HepG2 (cell line): ENCODE data around the gene ECPAS. TPM values are rescaled to one million over a fixed set of nuclear protein-coding genes. Genes with fewer than 3 reads are reported as not detected.

Experiments
- ATAC-seq: fragments of 200-7000 bp; cut with Tn5 transposase; 3 replicates; pipeline ENCODE4 v1.9.1; 2020; ENCODE audit warnings: mild to moderate bottlenecking, moderate library complexity
- BruUV-seq: library from RNA; stranded (reverse); fragments of 400-500 nt; replicated peaks from 2 replicates; lab custom pipeline; 2021; lab: Mats Ljungman, UMichigan
- CTCF ChIA-PET: fragments of 300-600 bp; formaldehyde crosslinking; extraction: SDS; loops from one replicate; lab custom pipeline; 2021; ENCODE audit warnings: low total read pairs, inconsistent platforms, low intra/inter-chr PET ratio; lab: Yijun Ruan, JAX
- POLR2A ChIA-PET: fragments of 350-600 bp; sonication (Branson Sonifier 250); formaldehyde crosslinking; loops from one replicate; lab custom pipeline; 2020; ENCODE audit warnings: antibody characterized with exemption, inconsistent platforms; lab: Yijun Ruan, JAX
- DNase-seq: peaks from one replicate; pipeline ENCODE4 v3.0.0-alpha.2; 2015; ENCODE audit warnings: low spot score
- FAIRE-seq: peaks from 3 replicates; lab custom pipeline; 2011; peaks lifted over from hg19 to GRCh38; lab: Jason Lieb, UNC
- H2AFZ ChIP-seq: one replicate; pipeline ENCODE4 v1.6.1; 2011; ENCODE audit warnings: low read length, inconsistent platforms
- H3K27ac ChIP-seq: fragments of 300-600 bp; 3 replicates; pipeline ENCODE4 v1.8.0; 2011; ENCODE audit warnings: mixed run types, mild to moderate bottlenecking, mixed read lengths, low read length, inconsistent platforms; ENCODE audit not compliant: insufficient read depth; ENCODE audit errors: extremely low read length
- H3K27me3 ChIP-seq, 2 experiments: fragments of 200-600 bp in 1 of 2; 2 replicates in 1 of 2; 3 replicates in 1 of 2; pipeline versions ENCODE4 v1.6.0 to v1.8.0; 2011; ENCODE audit warnings: low read length in 2 of 2, mild to moderate bottlenecking in 2 of 2, moderate library complexity in 2 of 2, inconsistent platforms in 1 of 2; ENCODE audit not compliant: insufficient read depth in 2 of 2, control insufficient read depth in 1 of 2
- H3K36me3 ChIP-seq, 2 experiments: fragments of 200-600 bp in 1 of 2; replicated peaks in 1 of 2; 2 replicates in 1 of 2; 3 replicates in 1 of 2; pipeline versions ENCODE4 v1.5.1 to v1.8.0; 2011; ENCODE audit warnings: low read length in 2 of 2, inconsistent platforms in 1 of 2; ENCODE audit not compliant: insufficient read depth in 2 of 2, control insufficient read depth in 1 of 2
- H3K4me1 ChIP-seq: 2 replicates; pipeline ENCODE4 v1.5.1; 2012; ENCODE audit warnings: low read length, inconsistent platforms; ENCODE audit not compliant: insufficient read depth
- H3K4me2 ChIP-seq: 2 replicates; pipeline ENCODE4 v1.6.0; 2011; ENCODE audit warnings: low read depth, low read length, inconsistent platforms
- H3K4me3 ChIP-seq, 3 experiments: fragments of 200-600 bp in 1 of 3; sonication (generic), shearing (Covaris generic) in 1 of 3; replicated peaks in 1 of 3; 2 replicates each; pipeline ENCODE4 v1.5.1; 2011 to 2016; ENCODE audit warnings: low read length in 3 of 3, inconsistent platforms in 2 of 3, low read depth in 2 of 3, mild to moderate bottlenecking in 2 of 3, control low read depth in 1 of 3, mixed read lengths in 1 of 3; ENCODE audit not compliant: insufficient read depth in 1 of 3
- H3K79me2 ChIP-seq: one replicate; pipeline ENCODE4 v1.6.1; 2011; ENCODE audit warnings: low read length, inconsistent platforms; ENCODE audit not compliant: insufficient read depth
- H3K9ac ChIP-seq: 2 replicates; pipeline ENCODE4 v1.6.0; 2011; ENCODE audit warnings: mild to moderate bottlenecking, low read depth, low read length, inconsistent platforms; ENCODE audit not compliant: insufficient read depth
- H3K9me3 ChIP-seq: 2 replicates; pipeline ENCODE4 v1.5.1; 2012; ENCODE audit warnings: mild to moderate bottlenecking, low read length
- H4K20me1 ChIP-seq: 2 replicates; pipeline ENCODE4 v1.6.0; 2011; ENCODE audit warnings: inconsistent platforms, mild to moderate bottlenecking, low read length, moderate library complexity; ENCODE audit not compliant: insufficient read depth
- BCL6 ChIP-seq: IDR thresholded peaks from 2 replicates; pipeline ENCODE4 v1.6.1; 2016; ENCODE audit warnings: missing genetic modification reagents, missing compliant biosample characterization
- DNMT1 ChIP-seq: sonication (generic); formaldehyde crosslinking; IDR thresholded peaks from 2 replicates; pipeline ENCODE4 v1.5.1; 2020; ENCODE audit warnings: mild to moderate bottlenecking, missing genetic modification reagents
- EHMT2 ChIP-seq: fragments of 200-600 bp; sonication (generic); IDR thresholded peaks from 2 replicates; pipeline ENCODE4 v1.7.0; 2017; ENCODE audit warnings: antibody characterized with exemption, low read depth, low read length, borderline replicate concordance
- FOXA1 ChIP-seq, 2 experiments: fragments of 450-650 bp in 1 of 2; sonication (generic) in 1 of 2; formaldehyde crosslinking in 1 of 2; IDR thresholded peaks; 2 replicates each; pipeline versions ENCODE4 v1.4.0 to v1.6.1; 2016 to 2020; ENCODE audit warnings: missing genetic modification reagents in 1 of 2
- IRX3 ChIP-seq: sonication (generic); formaldehyde crosslinking; IDR thresholded peaks from 2 replicates; pipeline ENCODE4 v1.8.1; 2023; ENCODE audit warnings: mild to moderate bottlenecking, low read depth, missing genetic modification reagents, borderline replicate concordance
- NONO ChIP-seq, 2 experiments: fragments of 450-650 bp in 1 of 2; sonication (generic) in 1 of 2; formaldehyde crosslinking in 1 of 2; IDR thresholded peaks in 1 of 2; conservative IDR thresholded peaks in 1 of 2; 2 replicates each; pipeline versions ENCODE4 v1.6.1 to v1.8.0; 2017 to 2022; ENCODE audit warnings: mild to moderate bottlenecking in 1 of 2, missing genetic modification reagents in 1 of 2, moderate library complexity in 1 of 2
- ZNF292 ChIP-seq: sonication (generic); formaldehyde crosslinking; IDR thresholded peaks from 2 replicates; pipeline ENCODE4 v1.8.1; 2022; ENCODE audit warnings: mild to moderate bottlenecking, low read depth, missing genetic modification reagents, borderline replicate concordance
- ZNF570 ChIP-seq: sonication (generic); formaldehyde crosslinking; IDR thresholded peaks from 2 replicates; pipeline ENCODE4 v1.4.0; 2020; ENCODE audit warnings: mild to moderate bottlenecking, missing genetic modification reagents, borderline replicate concordance
- ZNF768 ChIP-seq: sonication (generic); formaldehyde crosslinking; IDR thresholded peaks from 2 replicates; pipeline ENCODE4 v1.4.0; 2020; ENCODE audit warnings: missing genetic modification reagents
- ZNF776 ChIP-seq: sonication (generic); formaldehyde crosslinking; IDR thresholded peaks from 2 replicates; pipeline ENCODE4 v1.4.0; 2020; ENCODE audit warnings: mild to moderate bottlenecking, missing genetic modification reagents
- WGBS: methylation state at CpG from one replicate; pipeline ENCODE4 v1.1.6; 2017; ENCODE audit warnings: low lambda C conversion rate; 5-methylcytosine and 5-hydroxymethylcytosine counted together
- in situ Hi-C: cut with HindIII; loops from 2 replicates; pipeline ENCODE4 v1.10.0; 2017; ENCODE audit warnings: low pct_unique_long_range_greater_than_20kb; ENCODE audit not compliant: extremely low pct_ligation_motif_present
- intact Hi-C: fragments of 100-400 bp; cut with micrococcal nuclease; formaldehyde crosslinking; loops from one replicate; pipeline ENCODE4 v1.10.0; 2022; ENCODE audit not compliant: unreplicated experiment
- polyA plus RNA-seq, 8 experiments: library from polyadenylated mRNA; depleted of rRNA in 3 of 8; stranded (reverse) in 7 of 8; unstranded in 1 of 8; fragments of >200 nt; fragmentation: Illumina TruSeq in 4 of 8; extraction: Trizol in 4 of 8; gene quantifications; 2 replicates each; pipeline versions ENCODE4 v1.2.1 to v1.2.3, GENCODE V29; 2011 to 2016; ENCODE audit warnings: low read depth in 4 of 8, missing spikeins in 1 of 8, mixed read lengths in 1 of 8; ENCODE audit not compliant: insufficient read depth in 1 of 8
- total RNA-seq, 5 experiments: library from RNA; depleted of rRNA; stranded (reverse); fragments of >200 nt; fragmentation: Illumina TruSeq; extraction: Trizol; gene quantifications; 2 replicates each; pipeline ENCODE4 v1.2.3, GENCODE V29; 2016; ENCODE audit warnings: low read depth in 1 of 5
- TF ChIP-seq, protein P1 (sequence below): sonication (generic); formaldehyde crosslinking; IDR thresholded peaks from 2 replicates; pipeline ENCODE4 v1.9.0; 2021; ENCODE audit warnings: missing genetic modification reagents, borderline replicate concordance
- TF ChIP-seq, protein P2 (sequence below): sonication (generic); formaldehyde crosslinking; IDR thresholded peaks from 2 replicates; pipeline ENCODE4 v1.9.0; 2021; ENCODE audit warnings: missing genetic modification reagents, borderline replicate concordance
- TF ChIP-seq, protein P3 (sequence below): IDR thresholded peaks from 2 replicates; pipeline ENCODE4 v1.6.1; 2012; ENCODE audit warnings: low read depth, low read length, improper control_type of control experiment

The ECPAS gene
- total and polyA plus RNA-seq, 2 of the 13 experiments (the other 11 are each of a cell fraction or from before 2014, with no cell fraction given), result 35.3 to 58.0 TPM

DNA sequence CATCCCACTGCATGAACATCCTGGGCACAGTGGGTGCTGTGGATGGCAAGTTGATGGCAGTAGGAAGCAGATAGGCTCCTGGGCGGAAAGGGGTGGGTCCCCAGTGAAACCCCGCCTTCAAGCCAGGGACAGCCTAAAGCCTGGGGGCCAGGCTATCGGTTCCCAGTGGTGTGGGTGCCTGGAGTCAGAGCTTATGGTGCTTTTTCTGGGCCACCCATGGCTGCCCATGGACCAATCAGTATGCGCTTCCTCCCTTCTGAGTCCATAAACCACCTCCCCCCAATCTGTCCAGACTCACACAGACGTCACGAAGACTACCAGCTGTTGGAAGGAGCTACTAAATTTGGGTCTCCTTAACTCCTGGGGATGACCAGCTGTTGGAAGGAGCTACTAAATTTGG, 17.5 kb upstream of the ECPAS start (continued):
- TF ChIP-seq, protein P1, sequence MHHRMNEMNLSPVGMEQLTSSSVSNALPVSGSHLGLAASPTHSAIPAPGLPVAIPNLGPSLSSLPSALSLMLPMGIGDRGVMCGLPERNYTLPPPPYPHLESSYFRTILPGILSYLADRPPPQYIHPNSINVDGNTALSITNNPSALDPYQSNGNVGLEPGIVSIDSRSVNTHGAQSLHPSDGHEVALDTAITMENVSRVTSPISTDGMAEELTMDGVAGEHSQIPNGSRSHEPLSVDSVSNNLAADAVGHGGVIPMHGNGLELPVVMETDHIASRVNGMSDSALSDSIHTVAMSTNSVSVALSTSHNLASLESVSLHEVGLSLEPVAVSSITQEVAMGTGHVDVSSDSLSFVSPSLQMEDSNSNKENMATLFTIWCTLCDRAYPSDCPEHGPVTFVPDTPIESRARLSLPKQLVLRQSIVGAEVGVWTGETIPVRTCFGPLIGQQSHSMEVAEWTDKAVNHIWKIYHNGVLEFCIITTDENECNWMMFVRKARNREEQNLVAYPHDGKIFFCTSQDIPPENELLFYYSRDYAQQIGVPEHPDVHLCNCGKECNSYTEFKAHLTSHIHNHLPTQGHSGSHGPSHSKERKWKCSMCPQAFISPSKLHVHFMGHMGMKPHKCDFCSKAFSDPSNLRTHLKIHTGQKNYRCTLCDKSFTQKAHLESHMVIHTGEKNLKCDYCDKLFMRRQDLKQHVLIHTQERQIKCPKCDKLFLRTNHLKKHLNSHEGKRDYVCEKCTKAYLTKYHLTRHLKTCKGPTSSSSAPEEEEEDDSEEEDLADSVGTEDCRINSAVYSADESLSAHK (CRISPR knock-in tag), result no peak
- TF ChIP-seq, protein P2, sequence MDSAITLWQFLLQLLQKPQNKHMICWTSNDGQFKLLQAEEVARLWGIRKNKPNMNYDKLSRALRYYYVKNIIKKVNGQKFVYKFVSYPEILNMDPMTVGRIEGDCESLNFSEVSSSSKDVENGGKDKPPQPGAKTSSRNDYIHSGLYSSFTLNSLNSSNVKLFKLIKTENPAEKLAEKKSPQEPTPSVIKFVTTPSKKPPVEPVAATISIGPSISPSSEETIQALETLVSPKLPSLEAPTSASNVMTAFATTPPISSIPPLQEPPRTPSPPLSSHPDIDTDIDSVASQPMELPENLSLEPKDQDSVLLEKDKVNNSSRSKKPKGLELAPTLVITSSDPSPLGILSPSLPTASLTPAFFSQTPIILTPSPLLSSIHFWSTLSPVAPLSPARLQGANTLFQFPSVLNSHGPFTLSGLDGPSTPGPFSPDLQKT (CRISPR knock-in tag), result no peak
- TF ChIP-seq ZNF776, result no peak
- TF ChIP-seq FOXA1 (IDR thresholded peaks at IDR 0.05), result no peak
- TF ChIP-seq FOXA1 (CRISPR knock-in tag; IDR thresholded peaks at IDR 0.05), result no peak

DNA sequence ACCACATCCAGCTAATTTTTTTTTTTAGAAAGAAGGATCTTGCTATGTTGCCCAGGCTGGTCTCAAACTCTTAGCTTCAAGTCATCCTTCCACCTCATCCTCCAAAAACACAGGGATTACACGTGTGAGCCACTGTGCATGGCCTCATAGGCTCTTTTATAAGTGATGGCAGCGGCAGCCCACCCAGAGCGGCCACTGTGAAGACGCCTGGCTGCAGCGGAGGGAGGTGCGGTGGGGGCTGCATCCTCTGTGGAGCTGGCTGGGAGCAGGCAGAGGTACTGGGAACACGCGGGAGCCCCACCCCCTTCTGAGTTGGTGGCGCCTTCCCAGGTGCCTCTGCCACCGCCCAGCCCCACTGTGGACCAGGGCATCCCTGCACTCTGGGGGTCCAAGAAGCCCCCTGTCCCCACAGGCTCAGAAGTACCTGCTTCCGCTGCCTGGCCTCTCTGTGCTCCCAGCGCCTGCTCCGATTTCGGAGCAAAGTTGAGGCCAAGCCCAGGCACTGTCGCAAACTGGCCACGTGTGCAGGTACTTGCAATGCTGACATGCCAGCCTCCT, 16.9 kb upstream of the ECPAS start:
- FAIRE-seq (no peak), DNase-seq (no peak), ATAC-seq (no peak; the same call in 2 of the 3 replicates)
- in situ Hi-C loops (no loop called here), intact Hi-C loops (no loop called here)
- Histone ChIP-seq H3K36me3 (no peaks in the 10 kb centered on the region), H3K9me3 (no peaks in the 10 kb centered on the region), H3K4me1 (no peaks in the 10 kb centered on the region), H3K4me2 (no peak overlapping the region), H4K20me1 (no peaks in the 10 kb centered on the region), H2AFZ (no peak overlapping the region), H3K27me3 (no peaks in the 10 kb centered on the region), H3K9ac (no peak overlapping the region), H3K79me2 (no peaks in the 10 kb centered on the region), H3K27ac (no peak overlapping the region), H3K4me3 (no peak overlapping the region)
- no TSS peak for BruUV-seq
- CTCF ChIA-PET, result no interaction called here
- no peak for TF ChIP-seq IRX3 (CRISPR knock-in tag)
- TF ChIP-seq, protein P3, sequence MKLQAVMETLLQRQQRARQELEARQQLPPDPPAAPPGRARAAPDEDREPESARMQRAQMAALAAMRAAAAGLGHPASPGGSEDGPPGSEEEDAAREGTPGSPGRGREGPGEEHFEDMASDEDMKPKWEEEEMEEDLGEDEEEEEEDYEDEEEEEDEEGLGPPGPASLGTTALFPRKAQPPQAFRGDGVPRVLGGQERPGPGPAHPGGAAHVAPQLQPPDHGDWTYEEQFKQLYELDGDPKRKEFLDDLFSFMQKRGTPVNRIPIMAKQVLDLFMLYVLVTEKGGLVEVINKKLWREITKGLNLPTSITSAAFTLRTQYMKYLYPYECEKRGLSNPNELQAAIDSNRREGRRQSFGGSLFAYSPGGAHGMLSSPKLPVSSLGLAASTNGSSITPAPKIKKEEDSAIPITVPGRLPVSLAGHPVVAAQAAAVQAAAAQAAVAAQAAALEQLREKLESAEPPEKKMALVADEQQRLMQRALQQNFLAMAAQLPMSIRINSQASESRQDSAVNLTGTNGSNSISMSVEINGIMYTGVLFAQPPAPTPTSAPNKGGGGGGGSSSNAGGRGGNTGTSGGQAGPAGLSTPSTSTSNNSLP, result no peak
- no peak for TF ChIP-seq ZNF292 (CRISPR knock-in tag)
- no peak for TF ChIP-seq ZNF570 (CRISPR knock-in tag)
- no peak for TF ChIP-seq BCL6 (CRISPR knock-in tag)
- no peak for TF ChIP-seq DNMT1 (CRISPR knock-in tag)
- TF ChIP-seq NONO (IDR thresholded peaks at IDR 0.05), result no peak
- no peak for TF ChIP-seq NONO (CRISPR knock-in tag; conservative IDR thresholded peaks at IDR 0.05)
- no peak for TF ChIP-seq EHMT2
- no peak for TF ChIP-seq ZNF768
- POLR2A ChIA-PET, result no interaction called here
- 76% methylated on average over 12 of the region's 16 CpGs for WGBS
